GM23338 (cell line): ENCODE measurements around the gene RUVBL2. TPM values are rescaled to one million over a fixed set of nuclear protein-coding genes. Genes with fewer than 3 reads are reported as not detected.

Experiments used
- ATAC-seq: fragments of 200-7000 bp; cut with Tn5 transposase; 3 replicates; pipeline ENCODE4 v1.9.1; 2020
- DNase-seq: peaks from one replicate; pipeline ENCODE4 v3.0.0-alpha.2; 2015; ENCODE audit warnings: low spot score
- H2AFZ ChIP-seq: fragments of 200-600 bp; sonication (generic); 2 replicates; pipeline ENCODE4 v1.8.0; 2016; ENCODE audit warnings: antibody characterized with exemption, mild to moderate bottlenecking, moderate library complexity
- H3F3A ChIP-seq: fragments of 200-600 bp; sonication (generic); replicated peaks from 2 replicates; pipeline ENCODE4 v1.8.0; 2017; ENCODE audit warnings: antibody characterized with exemption, mixed run types, low read depth
- H3K27ac ChIP-seq: fragments of 200-600 bp; sonication (generic); 2 replicates; pipeline ENCODE4 v1.6.1; 2016; ENCODE audit warnings: low read depth
- H3K27me3 ChIP-seq: fragments of 200-600 bp; sonication (generic); 2 replicates; pipeline ENCODE4 v1.8.0; 2016; ENCODE audit warnings: mild to moderate bottlenecking, mixed run types, moderate library complexity; ENCODE audit not compliant: insufficient read depth
- H3K36me3 ChIP-seq: fragments of 200-600 bp; sonication (generic); 2 replicates; pipeline ENCODE4 v1.8.0; 2016; ENCODE audit warnings: mild to moderate bottlenecking; ENCODE audit not compliant: insufficient read depth
- H3K4me1 ChIP-seq: fragments of 200-600 bp; sonication (generic); 2 replicates; pipeline ENCODE4 v1.8.0; 2016; ENCODE audit warnings: mild to moderate bottlenecking, moderate library complexity; ENCODE audit not compliant: insufficient read depth
- H3K4me2 ChIP-seq: fragments of 200-600 bp; sonication (generic); 2 replicates; pipeline ENCODE4 v1.7.1; 2017; ENCODE audit warnings: mixed run types
- H3K4me3 ChIP-seq: fragments of 200-600 bp; sonication (generic); 2 replicates; pipeline ENCODE4 v1.6.1; 2016; ENCODE audit warnings: mixed run types
- H3K79me2 ChIP-seq: fragments of 200-600 bp; sonication (generic); replicated peaks from 2 replicates; pipeline ENCODE4 v1.8.0; 2017; ENCODE audit warnings: mild to moderate bottlenecking; ENCODE audit not compliant: insufficient read depth
- H3K9me2 ChIP-seq: fragments of 200-600 bp; sonication (generic); 2 replicates; pipeline ENCODE4 v1.8.0; 2017; ENCODE audit not compliant: insufficient read depth
- H4K20me1 ChIP-seq: fragments of 200-600 bp; sonication (generic); replicated peaks from 2 replicates; pipeline ENCODE4 v1.8.0; 2017; ENCODE audit warnings: mild to moderate bottlenecking; ENCODE audit not compliant: insufficient read depth
- H3K27ac Mint-ChIP-seq: 2 replicates; pipeline ENCODE4 v1.8.0; 2020; ENCODE audit warnings: inconsistent platforms, mild to moderate bottlenecking, moderate library complexity, mixed read lengths
- H3K27me3 Mint-ChIP-seq: 3 replicates; pipeline ENCODE4 v1.8.0; 2022; ENCODE audit warnings: low read depth, mild to moderate bottlenecking, moderate library complexity, mixed read lengths, inconsistent platforms; ENCODE audit not compliant: insufficient read depth, poor library complexity
- H3K36me3 Mint-ChIP-seq: 3 replicates; pipeline ENCODE4 v1.8.0; 2021; ENCODE audit warnings: low read depth, mild to moderate bottlenecking, inconsistent platforms, moderate library complexity, mixed read lengths
- H3K4me1 Mint-ChIP-seq: 3 replicates; pipeline ENCODE4 v1.8.0; 2020; ENCODE audit warnings: mild to moderate bottlenecking, inconsistent platforms, mixed read lengths
- H3K4me3 Mint-ChIP-seq: 3 replicates; pipeline ENCODE4 v1.8.0; 2021; ENCODE audit warnings: moderate library complexity, mild to moderate bottlenecking, inconsistent platforms, mixed read lengths
- H3K9me3 Mint-ChIP-seq: 3 replicates; pipeline ENCODE4 v1.8.0; 2020; ENCODE audit warnings: moderate library complexity, mild to moderate bottlenecking, inconsistent platforms, mixed read lengths
- CREB1 ChIP-seq: fragments of 250-450 bp; sonication (Bioruptor Pico); IDR thresholded peaks from 2 replicates; pipeline ENCODE4 v1.5.0; 2020; ENCODE audit warnings: low read depth, mild to moderate bottlenecking, moderate library complexity
- ETS1 ChIP-seq: IDR thresholded peaks from 2 replicates; pipeline ENCODE4 v1.6.1; 2016; ENCODE audit warnings: antibody characterized with exemption
- EZH2 ChIP-seq: fragments of 200-600 bp; sonication (generic); IDR thresholded peaks from one replicate; pipeline ENCODE4 v1.8.0; 2017; ENCODE audit warnings: antibody characterized with exemption, mild to moderate bottlenecking, low read depth; ENCODE audit not compliant: unreplicated experiment
- EZH2phosphoT487 ChIP-seq: fragments of 200-600 bp; sonication (generic); IDR thresholded peaks from one replicate; pipeline ENCODE4 v1.8.1; 2018; ENCODE audit warnings: antibody characterized with exemption; ENCODE audit not compliant: unreplicated experiment
- JUNB ChIP-seq: IDR thresholded peaks from one replicate; pipeline ENCODE4 v1.6.1; 2016; ENCODE audit warnings: antibody characterized with exemption; ENCODE audit not compliant: unreplicated experiment
- NANOG ChIP-seq: IDR thresholded peaks from 2 replicates; pipeline ENCODE4 v1.6.1; 2016; ENCODE audit warnings: antibody characterized with exemption, borderline replicate concordance
- STAT1 ChIP-seq: IDR thresholded peaks from one replicate; pipeline ENCODE4 v1.6.1; 2016; ENCODE audit warnings: antibody characterized with exemption; ENCODE audit not compliant: unreplicated experiment
- ZNF114 ChIP-seq: fragments of 250-450 bp; sonication (Bioruptor Pico); IDR thresholded peaks from 2 replicates; pipeline ENCODE4 v1.5.0; 2020; ENCODE audit warnings: mild to moderate bottlenecking, moderate library complexity
- ZNF331 ChIP-seq: fragments of 250-450 bp; sonication (Bioruptor Pico); IDR thresholded peaks from 2 replicates; pipeline ENCODE4 v1.5.0; 2020; ENCODE audit warnings: low read depth, mild to moderate bottlenecking, moderate library complexity
- long read RNA-seq: library from polyadenylated mRNA; unstranded; transcript quantifications from one replicate; pipeline ENCODE4 v2.0.0, GENCODE V29; 2020; ENCODE audit not compliant: unreplicated experiment
- polyA plus RNA-seq: library from polyadenylated mRNA; unstranded; fragments of >200 nt; fragmentation: Nextera tagmentation; extraction: Ambion mirVana; gene quantifications from 2 replicates; pipeline ENCODE4 v1.2.1, GENCODE V29; 2016
- total RNA-seq: library from RNA; depleted of rRNA; stranded (reverse); fragments of >200 nt; shearing (Covaris generic); gene quantifications from 2 replicates; pipeline ENCODE4 v1.2.3, GENCODE V29; 2014; rRNA removed
- TF ChIP-seq, protein P1 (sequence below): fragments of 250-450 bp; sonication (Bioruptor Pico); IDR thresholded peaks from 2 replicates; pipeline ENCODE4 v1.5.0; 2020; ENCODE audit warnings: mild to moderate bottlenecking, moderate library complexity
- TF ChIP-seq, protein P2 (sequence below): IDR thresholded peaks from one replicate; pipeline ENCODE4 v1.6.1; 2018; ENCODE audit warnings: antibody characterized with exemption; ENCODE audit not compliant: unreplicated experiment
- TF ChIP-seq, protein P3 (sequence below), 2 experiments: fragments of 200-600 bp in 1 of 2; sonication (generic) in 1 of 2; conservative IDR thresholded peaks; 2 replicates each; pipeline versions ENCODE4 v1.5.1 to v1.6.1; 2016 to 2017; ENCODE audit warnings: antibody characterized with exemption in 2 of 2, low read depth in 2 of 2, mild to moderate bottlenecking in 2 of 2, moderate library complexity in 1 of 2

RUVBL2 gene
- 222 and 252 TPM in 2 replicates for total RNA-seq
- polyA plus RNA-seq: 194 and 196 TPM in 2 replicates
- long read RNA-seq, transcript RUVBL2-206 (15 exons, 2,009 nt): major isoform, 319 of 396 reads
- long read RNA-seq, partial matches to known transcripts: 36 of 396 reads
- long read RNA-seq, other reads (novel, unspliced or antisense): 41 of 396 reads

GRCh38 chr19:48993175-48994034 lies at the start of gene RUVBL2, which contains the start of gene GYS1:
Gene RUVBL2 (plus strand): TSS chr19:48993887. CDS start chr19:48993912, 25 bp downstream.
Gene GYS1 (minus strand): TSS chr19:48993309. CDS start chr19:48993112, 197 bp downstream.
- DNase-seq (peak; percentile 100), ATAC-seq (peak; percentile 87)
- Mint-ChIP-seq H3K4me3 (peak within 1 kb of the TSS; percentile 96), H3K9me3 (no peaks in the 10 kb centered on the region), H3K36me3 (peaks cover 27% of the 10 kb centered on the region), H3K27me3 (peaks cover 15% of the 10 kb centered on the region), H3K27ac (peak within 1 kb of the TSS; percentile 98), H3K4me1 (peaks cover 30% of the 10 kb centered on the region)
- 0 out of 2 replicates have a peak, but pooled peaks cover 7% of the 10 kb centered on the region for H3F3A ChIP-seq
- H3K4me2 ChIP-seq: peak within 1 kb of the TSS; percentile 98
- peak within 1 kb of the TSS; percentile 92 for H2AFZ ChIP-seq
- no peaks in the 10 kb centered on the region for H3K9me2 ChIP-seq
- no peaks in the 10 kb centered on the region for H3K27me3 ChIP-seq
- H3K36me3 ChIP-seq: peaks cover 2% of the 10 kb centered on the region; the same call in 1 of the 2 replicates
- peak within 1 kb of the TSS; percentile 81 for H3K27ac ChIP-seq
- peaks cover 4% of the 10 kb centered on the region for H4K20me1 ChIP-seq
- H3K4me1 ChIP-seq: peaks cover 13% of the 10 kb centered on the region; the same call in 1 of the 2 replicates
- peak within 1 kb of the TSS; percentile 100 for H3K4me3 ChIP-seq
- peaks cover 59% of the 10 kb centered on the region for H3K79me2 ChIP-seq
- TF ChIP-seq, protein P1, sequence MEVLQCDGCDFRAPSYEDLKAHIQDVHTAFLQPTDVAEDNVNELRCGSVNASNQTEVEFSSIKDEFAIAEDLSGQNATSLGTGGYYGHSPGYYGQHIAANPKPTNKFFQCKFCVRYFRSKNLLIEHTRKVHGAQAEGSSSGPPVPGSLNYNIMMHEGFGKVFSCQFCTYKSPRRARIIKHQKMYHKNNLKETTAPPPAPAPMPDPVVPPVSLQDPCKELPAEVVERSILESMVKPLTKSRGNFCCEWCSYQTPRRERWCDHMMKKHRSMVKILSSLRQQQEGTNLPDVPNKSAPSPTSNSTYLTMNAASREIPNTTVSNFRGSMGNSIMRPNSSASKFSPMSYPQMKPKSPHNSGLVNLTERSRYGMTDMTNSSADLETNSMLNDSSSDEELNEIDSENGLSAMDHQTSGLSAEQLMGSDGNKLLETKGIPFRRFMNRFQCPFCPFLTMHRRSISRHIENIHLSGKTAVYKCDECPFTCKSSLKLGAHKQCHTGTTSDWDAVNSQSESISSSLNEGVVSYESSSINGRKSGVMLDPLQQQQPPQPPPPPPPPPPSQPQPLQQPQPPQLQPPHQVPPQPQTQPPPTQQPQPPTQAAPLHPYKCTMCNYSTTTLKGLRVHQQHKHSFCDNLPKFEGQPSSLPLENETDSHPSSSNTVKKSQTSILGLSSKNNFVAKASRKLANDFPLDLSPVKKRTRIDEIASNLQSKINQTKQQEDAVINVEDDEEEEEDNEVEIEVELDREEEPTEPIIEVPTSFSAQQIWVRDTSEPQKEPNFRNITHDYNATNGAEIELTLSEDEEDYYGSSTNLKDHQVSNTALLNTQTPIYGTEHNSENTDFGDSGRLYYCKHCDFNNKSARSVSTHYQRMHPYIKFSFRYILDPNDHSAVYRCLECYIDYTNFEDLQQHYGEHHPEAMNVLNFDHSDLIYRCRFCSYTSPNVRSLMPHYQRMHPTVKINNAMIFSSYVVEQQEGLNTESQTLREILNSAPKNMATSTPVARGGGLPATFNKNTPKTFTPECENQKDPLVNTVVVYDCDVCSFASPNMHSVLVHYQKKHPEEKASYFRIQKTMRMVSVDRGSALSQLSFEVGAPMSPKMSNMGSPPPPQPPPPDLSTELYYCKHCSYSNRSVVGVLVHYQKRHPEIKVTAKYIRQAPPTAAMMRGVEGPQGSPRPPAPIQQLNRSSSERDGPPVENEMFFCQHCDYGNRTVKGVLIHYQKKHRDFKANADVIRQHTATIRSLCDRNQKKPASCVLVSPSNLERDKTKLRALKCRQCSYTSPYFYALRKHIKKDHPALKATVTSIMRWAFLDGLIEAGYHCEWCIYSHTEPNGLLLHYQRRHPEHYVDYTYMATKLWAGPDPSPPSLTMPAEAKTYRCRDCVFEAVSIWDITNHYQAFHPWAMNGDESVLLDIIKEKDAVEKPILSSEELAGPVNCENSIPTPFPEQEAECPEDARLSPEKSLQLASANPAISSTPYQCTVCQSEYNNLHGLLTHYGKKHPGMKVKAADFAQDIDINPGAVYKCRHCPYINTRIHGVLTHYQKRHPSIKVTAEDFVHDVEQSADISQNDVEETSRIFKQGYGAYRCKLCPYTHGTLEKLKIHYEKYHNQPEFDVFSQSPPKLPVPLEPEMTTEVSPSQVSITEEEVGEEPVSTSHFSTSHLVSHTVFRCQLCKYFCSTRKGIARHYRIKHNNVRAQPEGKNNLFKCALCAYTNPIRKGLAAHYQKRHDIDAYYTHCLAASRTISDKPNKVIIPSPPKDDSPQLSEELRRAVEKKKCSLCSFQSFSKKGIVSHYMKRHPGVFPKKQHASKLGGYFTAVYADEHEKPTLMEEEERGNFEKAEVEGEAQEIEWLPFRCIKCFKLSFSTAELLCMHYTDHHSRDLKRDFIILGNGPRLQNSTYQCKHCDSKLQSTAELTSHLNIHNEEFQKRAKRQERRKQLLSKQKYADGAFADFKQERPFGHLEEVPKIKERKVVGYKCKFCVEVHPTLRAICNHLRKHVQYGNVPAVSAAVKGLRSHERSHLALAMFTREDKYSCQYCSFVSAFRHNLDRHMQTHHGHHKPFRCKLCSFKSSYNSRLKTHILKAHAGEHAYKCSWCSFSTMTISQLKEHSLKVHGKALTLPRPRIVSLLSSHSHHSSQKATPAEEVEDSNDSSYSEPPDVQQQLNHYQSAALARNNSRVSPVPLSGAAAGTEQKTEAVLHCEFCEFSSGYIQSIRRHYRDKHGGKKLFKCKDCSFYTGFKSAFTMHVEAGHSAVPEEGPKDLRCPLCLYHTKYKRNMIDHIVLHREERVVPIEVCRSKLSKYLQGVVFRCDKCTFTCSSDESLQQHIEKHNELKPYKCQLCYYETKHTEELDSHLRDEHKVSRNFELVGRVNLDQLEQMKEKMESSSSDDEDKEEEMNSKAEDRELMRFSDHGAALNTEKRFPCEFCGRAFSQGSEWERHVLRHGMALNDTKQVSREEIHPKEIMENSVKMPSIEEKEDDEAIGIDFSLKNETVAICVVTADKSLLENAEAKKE (CRISPR knock-in tag): no peak
- TF ChIP-seq ZNF331 (no peak), JUNB (no peak), CREB1 (CRISPR knock-in tag) (peak; percentile 84), ETS1 (peak; percentile 82), ZNF114 (CRISPR knock-in tag) (no peak), STAT1 (no peak), NANOG (no peak), EZH2phosphoT487 (no peak), EZH2 (no peak)
- TF ChIP-seq, protein P2, sequence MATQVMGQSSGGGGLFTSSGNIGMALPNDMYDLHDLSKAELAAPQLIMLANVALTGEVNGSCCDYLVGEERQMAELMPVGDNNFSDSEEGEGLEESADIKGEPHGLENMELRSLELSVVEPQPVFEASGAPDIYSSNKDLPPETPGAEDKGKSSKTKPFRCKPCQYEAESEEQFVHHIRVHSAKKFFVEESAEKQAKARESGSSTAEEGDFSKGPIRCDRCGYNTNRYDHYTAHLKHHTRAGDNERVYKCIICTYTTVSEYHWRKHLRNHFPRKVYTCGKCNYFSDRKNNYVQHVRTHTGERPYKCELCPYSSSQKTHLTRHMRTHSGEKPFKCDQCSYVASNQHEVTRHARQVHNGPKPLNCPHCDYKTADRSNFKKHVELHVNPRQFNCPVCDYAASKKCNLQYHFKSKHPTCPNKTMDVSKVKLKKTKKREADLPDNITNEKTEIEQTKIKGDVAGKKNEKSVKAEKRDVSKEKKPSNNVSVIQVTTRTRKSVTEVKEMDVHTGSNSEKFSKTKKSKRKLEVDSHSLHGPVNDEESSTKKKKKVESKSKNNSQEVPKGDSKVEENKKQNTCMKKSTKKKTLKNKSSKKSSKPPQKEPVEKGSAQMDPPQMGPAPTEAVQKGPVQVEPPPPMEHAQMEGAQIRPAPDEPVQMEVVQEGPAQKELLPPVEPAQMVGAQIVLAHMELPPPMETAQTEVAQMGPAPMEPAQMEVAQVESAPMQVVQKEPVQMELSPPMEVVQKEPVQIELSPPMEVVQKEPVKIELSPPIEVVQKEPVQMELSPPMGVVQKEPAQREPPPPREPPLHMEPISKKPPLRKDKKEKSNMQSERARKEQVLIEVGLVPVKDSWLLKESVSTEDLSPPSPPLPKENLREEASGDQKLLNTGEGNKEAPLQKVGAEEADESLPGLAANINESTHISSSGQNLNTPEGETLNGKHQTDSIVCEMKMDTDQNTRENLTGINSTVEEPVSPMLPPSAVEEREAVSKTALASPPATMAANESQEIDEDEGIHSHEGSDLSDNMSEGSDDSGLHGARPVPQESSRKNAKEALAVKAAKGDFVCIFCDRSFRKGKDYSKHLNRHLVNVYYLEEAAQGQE: no peak
- TF ChIP-seq, protein P3, sequence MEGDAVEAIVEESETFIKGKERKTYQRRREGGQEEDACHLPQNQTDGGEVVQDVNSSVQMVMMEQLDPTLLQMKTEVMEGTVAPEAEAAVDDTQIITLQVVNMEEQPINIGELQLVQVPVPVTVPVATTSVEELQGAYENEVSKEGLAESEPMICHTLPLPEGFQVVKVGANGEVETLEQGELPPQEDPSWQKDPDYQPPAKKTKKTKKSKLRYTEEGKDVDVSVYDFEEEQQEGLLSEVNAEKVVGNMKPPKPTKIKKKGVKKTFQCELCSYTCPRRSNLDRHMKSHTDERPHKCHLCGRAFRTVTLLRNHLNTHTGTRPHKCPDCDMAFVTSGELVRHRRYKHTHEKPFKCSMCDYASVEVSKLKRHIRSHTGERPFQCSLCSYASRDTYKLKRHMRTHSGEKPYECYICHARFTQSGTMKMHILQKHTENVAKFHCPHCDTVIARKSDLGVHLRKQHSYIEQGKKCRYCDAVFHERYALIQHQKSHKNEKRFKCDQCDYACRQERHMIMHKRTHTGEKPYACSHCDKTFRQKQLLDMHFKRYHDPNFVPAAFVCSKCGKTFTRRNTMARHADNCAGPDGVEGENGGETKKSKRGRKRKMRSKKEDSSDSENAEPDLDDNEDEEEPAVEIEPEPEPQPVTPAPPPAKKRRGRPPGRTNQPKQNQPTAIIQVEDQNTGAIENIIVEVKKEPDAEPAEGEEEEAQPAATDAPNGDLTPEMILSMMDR (conservative IDR thresholded peaks at IDR 0.05; ENCODE audit: low read depth in 2 of 2): peak; percentile 71
